Measurements from ENCODE around the gene ATG9B. TPM values are rescaled to one million over a fixed set of nuclear protein-coding genes. Genes with fewer than 3 reads are reported as not detected.
A peak's percentile ranks its signal among the peaks of the same experiment; 100 is the strongest.

ATG9B gene
- total and polyA plus RNA-seq, 2 of the 13 experiments (the other 11 are each of a cell fraction or from before 2014, with no cell fraction given), result 0.24 TPM; not detected in 1

DNA sequence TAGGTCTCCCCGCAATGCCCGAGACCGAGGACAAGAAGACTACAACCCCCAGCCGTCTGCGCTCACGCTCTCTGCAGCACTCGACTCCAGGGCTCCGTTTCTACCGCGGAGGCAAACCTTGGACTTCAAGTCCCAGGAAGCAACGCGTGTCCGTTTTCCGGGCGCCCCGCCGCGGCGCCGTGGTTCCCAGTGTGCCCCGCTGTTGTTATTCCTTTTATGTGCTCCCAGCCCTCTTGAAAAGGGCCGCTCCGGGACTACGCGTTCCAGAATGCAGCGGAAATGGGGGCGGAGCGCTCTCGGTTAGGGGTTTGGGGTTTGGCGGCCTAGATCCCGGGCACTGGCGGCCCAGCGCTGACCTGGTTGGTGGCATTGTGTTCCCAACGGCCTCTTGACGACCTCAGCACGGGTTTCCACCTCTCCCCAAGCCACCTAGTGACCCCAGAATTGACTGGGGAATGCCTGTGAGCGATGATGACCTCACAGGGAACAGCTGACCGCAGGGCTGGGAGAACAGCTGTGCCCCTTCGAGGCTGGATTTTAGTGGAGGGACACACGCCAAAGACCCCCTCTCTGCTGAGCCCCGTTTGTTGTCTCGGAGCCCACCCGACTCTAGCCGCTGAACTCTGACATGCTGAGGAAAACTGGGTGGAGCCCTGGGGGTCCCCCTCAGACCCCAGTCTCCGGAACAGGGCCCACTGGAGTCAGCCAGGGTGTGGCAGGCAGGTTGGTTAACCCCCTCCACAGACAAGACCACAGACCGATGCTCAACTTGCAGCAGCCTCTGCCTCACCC, 33.9 kb upstream of the ATG9B start (continued):
- TF ChIP-seq, protein P1, sequence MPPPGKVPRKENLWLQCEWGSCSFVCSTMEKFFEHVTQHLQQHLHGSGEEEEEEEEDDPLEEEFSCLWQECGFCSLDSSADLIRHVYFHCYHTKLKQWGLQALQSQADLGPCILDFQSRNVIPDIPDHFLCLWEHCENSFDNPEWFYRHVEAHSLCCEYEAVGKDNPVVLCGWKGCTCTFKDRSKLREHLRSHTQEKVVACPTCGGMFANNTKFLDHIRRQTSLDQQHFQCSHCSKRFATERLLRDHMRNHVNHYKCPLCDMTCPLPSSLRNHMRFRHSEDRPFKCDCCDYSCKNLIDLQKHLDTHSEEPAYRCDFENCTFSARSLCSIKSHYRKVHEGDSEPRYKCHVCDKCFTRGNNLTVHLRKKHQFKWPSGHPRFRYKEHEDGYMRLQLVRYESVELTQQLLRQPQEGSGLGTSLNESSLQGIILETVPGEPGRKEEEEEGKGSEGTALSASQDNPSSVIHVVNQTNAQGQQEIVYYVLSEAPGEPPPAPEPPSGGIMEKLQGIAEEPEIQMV (CRISPR knock-in tag; IDR thresholded peaks at IDR 0.05; ENCODE audit: low read depth), result no peak
- TF ChIP-seq E2F1 (CRISPR knock-in tag; IDR thresholded peaks at IDR 0.05) (peak; percentile 90), THYN1 (CRISPR knock-in tag; IDR thresholded peaks at IDR 0.05; ENCODE audit: borderline replicate concordance, low read depth) (no peak), ZNF446 (CRISPR knock-in tag; IDR thresholded peaks at IDR 0.05) (no peak), POLR2AphosphoS5 (IDR thresholded peaks at IDR 0.05; ENCODE audit: low read depth, low read length) (peak; percentile 67), WIZ (CRISPR knock-in tag; IDR thresholded peaks at IDR 0.05) (no peak), ATF5 (CRISPR knock-in tag; IDR thresholded peaks at IDR 0.05; ENCODE audit: low read depth) (no peak), NR1H2 (CRISPR knock-in tag; IDR thresholded peaks at IDR 0.05; ENCODE audit: borderline replicate concordance, low read depth) (no peak), NFE2L1 (CRISPR knock-in tag; IDR thresholded peaks at IDR 0.05; ENCODE audit: borderline replicate concordance) (0 out of 2 replicates have a peak, but pooled peaks have one; percentile 55), RFX3 (CRISPR knock-in tag; IDR thresholded peaks at IDR 0.05) (no peak), TEF (CRISPR knock-in tag; IDR thresholded peaks at IDR 0.05) (no peak), SYNCRIP (IDR thresholded peaks at IDR 0.05; ENCODE audit: insufficient read depth, low read depth, low read length) (no peak), TSC22D2 (CRISPR knock-in tag; IDR thresholded peaks at IDR 0.05; ENCODE audit: borderline replicate concordance) (no peak), BATF2 (CRISPR knock-in tag; IDR thresholded peaks at IDR 0.05) (no peak), KLF12 (CRISPR knock-in tag; IDR thresholded peaks at IDR 0.05; ENCODE audit: borderline replicate concordance) (peak; percentile 77; the same call in 1 of the 2 replicates), ETV6 (CRISPR knock-in tag; conservative IDR thresholded peaks at IDR 0.05) (no peak), ATF1 (CRISPR knock-in tag; IDR thresholded peaks at IDR 0.05) (peak; percentile 84), ZNF280D (CRISPR knock-in tag; IDR thresholded peaks at IDR 0.05) (no peak), ZNF292 (CRISPR knock-in tag; IDR thresholded peaks at IDR 0.05; ENCODE audit: borderline replicate concordance, low read depth) (no peak)
- TF ChIP-seq, protein P2, sequence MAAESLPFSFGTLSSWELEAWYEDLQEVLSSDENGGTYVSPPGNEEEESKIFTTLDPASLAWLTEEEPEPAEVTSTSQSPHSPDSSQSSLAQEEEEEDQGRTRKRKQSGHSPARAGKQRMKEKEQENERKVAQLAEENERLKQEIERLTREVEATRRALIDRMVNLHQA (CRISPR knock-in tag; IDR thresholded peaks at IDR 0.05), result no peak
